ENCODE results near the gene TMBIM6. TPM values are rescaled to one million over a fixed set of nuclear protein-coding genes. Genes with fewer than 3 reads are reported as not detected.
"Not testable (repeated sequence)": the region's sequence is repeated elsewhere in the genome, so short reads cannot be mapped to it uniquely, and the experiment has no call there.

Gene TMBIM6
- total and polyA plus RNA-seq, 2 donors from 2014 or later, result 644 to 724 TPM

- H3K27me3 ChIP-seq (ENCODE audit: control insufficient read depth, insufficient read depth, low read length), result no peaks in the 10 kb centered on the region
- peak; percentile 76 for TF ChIP-seq CTCF (IDR thresholded peaks at IDR 0.05; ENCODE audit: borderline replicate concordance, extremely low read depth, insufficient read depth)
- H3K9ac ChIP-seq (ENCODE audit: low read length in 3 of 3), result no peak overlapping the region
- H3K4me1 ChIP-seq (ENCODE audit: control insufficient read depth in 2 of 3, insufficient read depth in 2 of 3, low read depth in 1 of 3, low read length in 3 of 3), result no peaks in the 10 kb centered on the region
- no peak overlapping the region for H3K4me3 ChIP-seq (ENCODE audit: low read length in 3 of 3)
- H3K9me3 ChIP-seq (ENCODE audit: control insufficient read depth in 2 of 3, insufficient read depth in 1 of 3, low read length in 3 of 3), result no peaks in the 10 kb centered on the region
- no peaks in the 10 kb centered on the region for H3K36me3 ChIP-seq (ENCODE audit: control insufficient read depth in 2 of 3, insufficient read depth in 3 of 3, low read length in 3 of 3)
- no peak overlapping the region for H3K27ac ChIP-seq (ENCODE audit: low read depth in 2 of 2, low read length in 2 of 2)
- FAIRE-seq (no peak), DNase-seq (peak; percentile 52 to 85 (median 57))
- intact Hi-C loops (cut with DNase I), result no loop called here
Observed at GRCh38 chr12:49777800-49778748, 36.7 kb downstream of the TMBIM6 start.

GRCh38 chr12:49779581-49779980, 38.2 kb downstream of the TMBIM6 start:
- no peak for DNase-seq
- Histone ChIP-seq H3K9ac (ENCODE audit: low read length in 3 of 3) (no peak overlapping the region), H3K36me3 (ENCODE audit: control insufficient read depth in 2 of 3, insufficient read depth in 3 of 3, low read length in 3 of 3) (no peaks in the 10 kb centered on the region), H3K27ac (ENCODE audit: low read depth in 2 of 2, low read length in 2 of 2) (no peak overlapping the region), H3K4me3 (ENCODE audit: low read length in 3 of 3) (no peak overlapping the region), H3K9me3 (ENCODE audit: control insufficient read depth in 2 of 3, insufficient read depth in 1 of 3, low read length in 3 of 3) (no peaks in the 10 kb centered on the region), H3K27me3 (ENCODE audit: control insufficient read depth, insufficient read depth, low read length) (no peaks in the 10 kb centered on the region), H3K4me1 (ENCODE audit: control insufficient read depth in 2 of 3, insufficient read depth in 2 of 3, low read depth in 1 of 3, low read length in 3 of 3) (no peaks in the 10 kb centered on the region)
- no peak for TF ChIP-seq CTCF (IDR thresholded peaks at IDR 0.05; ENCODE audit: borderline replicate concordance, extremely low read depth, insufficient read depth)
- intact Hi-C loops (cut with DNase I), result no loop called here
- FAIRE-seq, result no peak

- intact Hi-C loops (cut with DNase I), result not testable (repeated sequence)
Observed at GRCh38 chr12:49780914-49781313, 39.6 kb downstream of the TMBIM6 start.

GRCh38 chr12:49783917-49784676, 42.7 kb downstream of the TMBIM6 start:
- no peak for FAIRE-seq
- Histone ChIP-seq H3K4me1 (ENCODE audit: control insufficient read depth in 2 of 3, insufficient read depth in 2 of 3, low read depth in 1 of 3, low read length in 3 of 3) (no peaks in the 10 kb centered on the region), H3K9me3 (ENCODE audit: control insufficient read depth in 2 of 3, insufficient read depth in 1 of 3, low read length in 3 of 3) (no peaks in the 10 kb centered on the region), H3K27ac (ENCODE audit: low read depth in 2 of 2, low read length in 2 of 2) (no peak overlapping the region), H3K36me3 (ENCODE audit: control insufficient read depth in 2 of 3, insufficient read depth in 3 of 3, low read length in 3 of 3) (no peaks in the 10 kb centered on the region), H3K4me3 (ENCODE audit: low read length in 3 of 3) (no peak overlapping the region), H3K27me3 (ENCODE audit: control insufficient read depth, insufficient read depth, low read length) (no peaks in the 10 kb centered on the region), H3K9ac (ENCODE audit: low read length in 3 of 3) (no peak overlapping the region)
- TF ChIP-seq CTCF (IDR thresholded peaks at IDR 0.05; ENCODE audit: borderline replicate concordance, extremely low read depth, insufficient read depth), result no peak
- intact Hi-C loops (cut with DNase I), result no loop called here
- peak in 3 of 5 donors; percentile 25 to 87 (median 62) for DNase-seq

More at GRCh38 chr12:49780914-49781313, 39.6 kb downstream of the TMBIM6 start:
- H3K36me3 ChIP-seq (ENCODE audit: control insufficient read depth in 2 of 3, insufficient read depth in 3 of 3, low read length in 3 of 3); H3K27me3 ChIP-seq (ENCODE audit: control insufficient read depth, insufficient read depth, low read length); H3K4me1 ChIP-seq (ENCODE audit: control insufficient read depth in 2 of 3, insufficient read depth in 2 of 3, low read depth in 1 of 3, low read length in 3 of 3); H3K9ac ChIP-seq (ENCODE audit: low read length in 3 of 3); DNase-seq; H3K9me3 ChIP-seq (ENCODE audit: control insufficient read depth in 2 of 3, insufficient read depth in 1 of 3, low read length in 3 of 3); FAIRE-seq; H3K27ac ChIP-seq (ENCODE audit: low read depth in 2 of 2, low read length in 2 of 2); H3K4me3 ChIP-seq (ENCODE audit: low read length in 3 of 3): not testable (repeated sequence)
